SK-N-SH treated with all-trans-retinoic acid at 6 μM for 48 hours (cell line): ENCODE data around the gene DPH3.

Source experiments
- ATAC-seq: fragments of 200-7000 bp; cut with Tn5 transposase; 3 replicates; pipeline ENCODE4 v1.9.1; 2020; ENCODE audit warnings: mild to moderate bottlenecking, moderate library complexity
- ARNTL ChIP-seq: fragments of 450-650 bp; formaldehyde crosslinking; IDR thresholded peaks from 2 replicates; pipeline ENCODE4 v1.5.0; 2020; ENCODE audit warnings: low read depth, mild to moderate bottlenecking, moderate library complexity, borderline replicate concordance
- BACH2 ChIP-seq: fragments of 250-450 bp; sonication (Bioruptor Pico); IDR thresholded peaks from 2 replicates; pipeline ENCODE4 v1.9.0; 2021; ENCODE audit warnings: mild to moderate bottlenecking, borderline replicate concordance
- CREB5 ChIP-seq: fragments of 250-450 bp; sonication (Bioruptor Pico); IDR thresholded peaks from 2 replicates; pipeline ENCODE4 v1.5.1; 2020; ENCODE audit warnings: low read depth, mild to moderate bottlenecking, moderate library complexity
- CSDC2 ChIP-seq: fragments of 250-450 bp; sonication (Bioruptor Pico); IDR thresholded peaks from 2 replicates; pipeline ENCODE4 v1.5.0; 2020; ENCODE audit warnings: mild to moderate bottlenecking, moderate library complexity
- CSRNP3 ChIP-seq: fragments of 250-450 bp; sonication (Bioruptor Pico); IDR thresholded peaks from 2 replicates; pipeline ENCODE4 v1.5.1; 2021; ENCODE audit warnings: mild to moderate bottlenecking, moderate library complexity
- ESRRG ChIP-seq: fragments of 250-450 bp; sonication (Bioruptor Pico); IDR thresholded peaks from 2 replicates; pipeline ENCODE4 v1.6.1; 2021; ENCODE audit warnings: mild to moderate bottlenecking
- GLIS3 ChIP-seq: fragments of 250-450 bp; sonication (Bioruptor Pico); IDR thresholded peaks from 2 replicates; pipeline ENCODE4 v1.5.0; 2020; ENCODE audit warnings: mild to moderate bottlenecking, moderate library complexity
- ISL1 ChIP-seq: fragments of 250-450 bp; sonication (Bioruptor Pico); IDR thresholded peaks from 2 replicates; pipeline ENCODE4 v2.1.2; 2022; ENCODE audit warnings: mild to moderate bottlenecking, moderate library complexity
- OSR1 ChIP-seq: fragments of 250-450 bp; sonication (Bioruptor Pico); IDR thresholded peaks from 2 replicates; pipeline ENCODE4 v1.8.0; 2022; ENCODE audit warnings: moderate library complexity, mild to moderate bottlenecking, inconsistent platforms
- PATZ1 ChIP-seq: fragments of 250-450 bp; sonication (Bioruptor Pico); IDR thresholded peaks from 2 replicates; pipeline ENCODE4 v1.8.0; 2020; ENCODE audit warnings: mild to moderate bottlenecking, moderate library complexity, borderline replicate concordance
- PPARA ChIP-seq: fragments of 250-450 bp; sonication (Bioruptor Pico); IDR thresholded peaks from 2 replicates; pipeline ENCODE4 v1.5.0; 2020; ENCODE audit warnings: mild to moderate bottlenecking, borderline replicate concordance
- RARB ChIP-seq: fragments of 250-450 bp; sonication (Bioruptor Pico); IDR thresholded peaks from 2 replicates; pipeline ENCODE4 v1.8.0; 2021; ENCODE audit warnings: mild to moderate bottlenecking, moderate library complexity
- SNAI2 ChIP-seq: fragments of 250-450 bp; sonication (Bioruptor Pico); IDR thresholded peaks from 2 replicates; pipeline ENCODE4 v1.5.0; 2020; ENCODE audit warnings: mild to moderate bottlenecking, moderate library complexity
- TCF4 ChIP-seq: fragments of 250-450 bp; sonication (Bioruptor Pico); IDR thresholded peaks from 2 replicates; pipeline ENCODE4 v1.8.0; 2021; ENCODE audit warnings: mild to moderate bottlenecking, moderate library complexity, borderline replicate concordance
- TOX ChIP-seq: fragments of 250-450 bp; sonication (Bioruptor Pico); IDR thresholded peaks from 2 replicates; pipeline ENCODE4 v1.8.0; 2021; ENCODE audit warnings: mild to moderate bottlenecking, moderate library complexity, borderline replicate concordance
- TSHZ2 ChIP-seq: fragments of 250-450 bp; sonication (Bioruptor Pico); IDR thresholded peaks from 2 replicates; pipeline ENCODE4 v1.5.0; 2020; ENCODE audit warnings: mild to moderate bottlenecking, moderate library complexity
- ZC3H10 ChIP-seq: fragments of 250-450 bp; sonication (Bioruptor Pico); IDR thresholded peaks from 2 replicates; pipeline ENCODE4 v1.5.1; 2021; ENCODE audit warnings: mild to moderate bottlenecking, moderate library complexity
- ZFP3 ChIP-seq: fragments of 250-450 bp; sonication (Bioruptor Pico); IDR thresholded peaks from 2 replicates; pipeline ENCODE4 v1.5.0; 2020; ENCODE audit warnings: mild to moderate bottlenecking, moderate library complexity
- ZFP30 ChIP-seq: fragments of 450-650 bp; formaldehyde crosslinking; IDR thresholded peaks from 2 replicates; pipeline ENCODE4 v1.5.0; 2022; ENCODE audit warnings: mild to moderate bottlenecking, moderate library complexity
- ZNF70 ChIP-seq: fragments of 450-650 bp; formaldehyde crosslinking; IDR thresholded peaks from 2 replicates; pipeline ENCODE4 v1.5.0; 2020; ENCODE audit warnings: mild to moderate bottlenecking, moderate library complexity
- ZNF8 ChIP-seq: fragments of 450-650 bp; formaldehyde crosslinking; IDR thresholded peaks from 2 replicates; pipeline ENCODE4 v1.5.0; 2020; ENCODE audit warnings: mild to moderate bottlenecking, moderate library complexity

Gene DPH3

GRCh38 chr3:16231983-16232382 is 32.8 kb downstream of the DPH3 start:
- TF ChIP-seq PPARA, result no peak
- TF ChIP-seq OSR1 (CRISPR knock-in tag), result no peak
- no peak for TF ChIP-seq TCF4 (CRISPR knock-in tag)
- no peak for TF ChIP-seq ESRRG (CRISPR knock-in tag)
- TF ChIP-seq SNAI2 (CRISPR knock-in tag), result no peak
- TF ChIP-seq TOX (CRISPR knock-in tag), result no peak
- TF ChIP-seq ZNF70 (CRISPR knock-in tag), result no peak
- no peak for TF ChIP-seq RARB (CRISPR knock-in tag)
- ATAC-seq, result no peak

GRCh38 chr3:16229681-16230080 is 35.1 kb downstream of the DPH3 start:
- TF ChIP-seq CREB5 (CRISPR knock-in tag) (no peak), CSRNP3 (no peak), PPARA (no peak), ZNF8 (CRISPR knock-in tag) (no peak), TSHZ2 (no peak), TOX (CRISPR knock-in tag) (no peak), ZFP30 (CRISPR knock-in tag) (no peak), CSDC2 (CRISPR knock-in tag) (no peak), TCF4 (CRISPR knock-in tag) (no peak), OSR1 (CRISPR knock-in tag) (no peak), ESRRG (CRISPR knock-in tag) (no peak), ISL1 (no peak)
- no peak for ATAC-seq

- TF ChIP-seq ZFP3 (no peak), TOX (CRISPR knock-in tag) (no peak), GLIS3 (CRISPR knock-in tag) (no peak), ZNF8 (CRISPR knock-in tag) (no peak), ZFP30 (CRISPR knock-in tag) (no peak), CREB5 (CRISPR knock-in tag) (no peak), BACH2 (CRISPR knock-in tag) (no peak), CSRNP3 (no peak), SNAI2 (CRISPR knock-in tag) (no peak), PATZ1 (CRISPR knock-in tag) (no peak), ZNF70 (CRISPR knock-in tag) (no peak), ARNTL (CRISPR knock-in tag) (no peak), ISL1 (no peak), ESRRG (CRISPR knock-in tag) (no peak), RARB (CRISPR knock-in tag) (no peak), ZC3H10 (CRISPR knock-in tag) (no peak), CSDC2 (CRISPR knock-in tag) (no peak), TCF4 (CRISPR knock-in tag) (no peak), OSR1 (CRISPR knock-in tag) (no peak)
- no peak for ATAC-seq
Observed at GRCh38 chr3:16227566-16227965, 37.2 kb downstream of the DPH3 start.
